WERI-Rb-1 (cell line): ENCODE measurements around the gene LPCAT4.

ENCODE experiments used
- DNase-seq: peaks from one replicate; pipeline ENCODE4 v3.0.0-alpha.2; 2020
- H3K27ac ChIP-seq: fragments of 250-450 bp; sonication (Bioruptor Pico); 2 replicates; pipeline ENCODE4 v1.5.1; 2020; ENCODE audit warnings: mild to moderate bottlenecking, moderate library complexity
- H3K27me3 ChIP-seq: fragments of 250-450 bp; sonication (Bioruptor Pico); 2 replicates; pipeline ENCODE4 v1.5.1; 2021; ENCODE audit warnings: mild to moderate bottlenecking, low read depth, moderate library complexity; ENCODE audit not compliant: insufficient read depth, severe bottlenecking
- H3K36me3 ChIP-seq: fragments of 250-450 bp; sonication (Bioruptor Pico); 2 replicates; pipeline ENCODE4 v1.5.1; 2020; ENCODE audit warnings: mild to moderate bottlenecking, moderate library complexity
- H3K4me3 ChIP-seq: 2 replicates; pipeline ENCODE4 v1.5.1; 2011; ENCODE audit warnings: low read depth, mild to moderate bottlenecking, control low read depth, low read length
- H3K9me3 ChIP-seq: fragments of 250-450 bp; sonication (Bioruptor Pico); 2 replicates; pipeline ENCODE4 v1.5.1; 2021; ENCODE audit warnings: mild to moderate bottlenecking, moderate library complexity; ENCODE audit not compliant: severe bottlenecking
- TF ChIP-seq, protein P1 (sequence below): IDR thresholded peaks from 2 replicates; pipeline ENCODE4 v1.5.1; 2011; ENCODE audit warnings: low read depth, mild to moderate bottlenecking, control low read depth, inconsistent platforms, low read length

Gene LPCAT4

DNA sequence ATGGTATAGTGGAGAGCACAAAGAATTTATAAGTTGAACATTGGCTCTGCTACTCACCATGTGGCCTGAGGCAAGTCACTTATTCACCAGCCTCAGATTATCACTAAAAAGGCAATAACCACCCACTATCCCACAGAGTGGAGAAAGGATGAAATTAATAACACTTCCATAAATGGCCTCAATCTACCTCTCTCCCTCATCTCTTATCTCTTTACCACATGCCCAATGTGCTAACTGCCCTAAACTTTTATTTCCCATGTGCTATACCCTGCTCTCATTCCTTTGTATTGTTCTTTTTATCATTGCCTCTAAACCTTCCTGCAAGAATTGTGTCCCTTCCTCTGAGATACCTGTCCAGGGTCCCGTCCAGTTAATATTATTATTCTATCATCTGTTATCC, 55.4 kb downstream of the LPCAT4 start:
- Histone ChIP-seq H3K27me3 (no peaks in the 10 kb centered on the region), H3K9me3 (no peaks in the 10 kb centered on the region), H3K4me3 (no peak overlapping the region), H3K27ac (no peak overlapping the region), H3K36me3 (no peaks in the 10 kb centered on the region; the same call in 1 of the 2 replicates)
- no peak for DNase-seq
- TF ChIP-seq, protein P1, sequence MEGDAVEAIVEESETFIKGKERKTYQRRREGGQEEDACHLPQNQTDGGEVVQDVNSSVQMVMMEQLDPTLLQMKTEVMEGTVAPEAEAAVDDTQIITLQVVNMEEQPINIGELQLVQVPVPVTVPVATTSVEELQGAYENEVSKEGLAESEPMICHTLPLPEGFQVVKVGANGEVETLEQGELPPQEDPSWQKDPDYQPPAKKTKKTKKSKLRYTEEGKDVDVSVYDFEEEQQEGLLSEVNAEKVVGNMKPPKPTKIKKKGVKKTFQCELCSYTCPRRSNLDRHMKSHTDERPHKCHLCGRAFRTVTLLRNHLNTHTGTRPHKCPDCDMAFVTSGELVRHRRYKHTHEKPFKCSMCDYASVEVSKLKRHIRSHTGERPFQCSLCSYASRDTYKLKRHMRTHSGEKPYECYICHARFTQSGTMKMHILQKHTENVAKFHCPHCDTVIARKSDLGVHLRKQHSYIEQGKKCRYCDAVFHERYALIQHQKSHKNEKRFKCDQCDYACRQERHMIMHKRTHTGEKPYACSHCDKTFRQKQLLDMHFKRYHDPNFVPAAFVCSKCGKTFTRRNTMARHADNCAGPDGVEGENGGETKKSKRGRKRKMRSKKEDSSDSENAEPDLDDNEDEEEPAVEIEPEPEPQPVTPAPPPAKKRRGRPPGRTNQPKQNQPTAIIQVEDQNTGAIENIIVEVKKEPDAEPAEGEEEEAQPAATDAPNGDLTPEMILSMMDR, result no peak
